Spleen (tissue), 7 donors: ENCODE results near the gene PEX14.

Experiments used
- CTCF ChIP-seq, 11 experiments: fragments of 200-600 bp in 7 of 11; fragments of 450-650 bp in 4 of 11; sonication (generic) in 4 of 11; IDR thresholded peaks in 8 of 11; conservative IDR thresholded peaks in 3 of 11; 1 replicate in 7 of 11; 2 replicates in 4 of 11; pipeline versions ENCODE4 v1.4.0 to v1.8.0; 2016 to 2021; ENCODE audit warnings: antibody characterized with exemption in 11 of 11, inconsistent platforms in 4 of 11, mild to moderate bottlenecking in 1 of 11
- POLR2A ChIP-seq, 3 donors: fragments of 450-650 bp; IDR thresholded peaks; one replicate each; pipeline ENCODE4 v1.5.1; 2017; ENCODE audit warnings: antibody characterized with exemption in 3 of 3, mild to moderate bottlenecking in 1 of 3
- donor health status: DM: no; HTN: no; CAD: no; lungs with moderate emphysema.
- donor health status: DM: no; HTN: no; CAD: no.
- donor health status: DM: no; HTN: no; CAD: no.

DNA sequence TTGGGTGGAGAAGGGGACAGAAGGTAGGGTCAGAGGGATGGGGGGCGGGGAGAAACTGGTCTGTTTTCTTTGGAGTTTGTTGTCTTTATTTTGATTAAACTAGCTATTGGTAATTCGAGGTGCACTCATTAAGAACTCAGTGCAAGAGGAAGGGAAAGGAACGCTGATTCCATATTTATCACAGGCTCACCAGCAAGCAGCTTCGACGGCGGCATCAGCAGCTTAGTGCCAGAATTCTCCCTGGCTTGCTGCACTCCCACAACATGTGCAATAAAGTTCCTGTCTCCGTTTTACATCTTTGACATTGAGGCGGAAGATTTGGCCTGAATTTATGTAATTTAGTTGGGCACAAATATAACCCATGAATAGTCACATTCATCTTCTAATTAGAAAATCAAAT lies 57.6 kb downstream of the PEX14 start:
- TF ChIP-seq CTCF (IDR thresholded peaks at IDR 0.05 in 8 of 11, conservative IDR thresholded peaks at IDR 0.05 in 3 of 11): no peak
- no peak for TF ChIP-seq POLR2A (IDR thresholded peaks at IDR 0.05)
